Measurements from ENCODE around the gene LRRC4C. TPM values are rescaled to one million over a fixed set of nuclear protein-coding genes. Genes with fewer than 3 reads are reported as not detected.

The LRRC4C gene
- total RNA-seq, 6 donors from 2014 or later, result 0.37 to 1.2 (median 1.0) TPM; not detected in 2

- Histone ChIP-seq H3K4me3 (no peak overlapping the region), H3K36me3 (no peaks in the 10 kb centered on the region), H3K27me3 (no peaks in the 10 kb centered on the region), H3K4me1 (peaks cover 0 to 6% (median 0%) of the 10 kb centered on the region in 4 donors), H3K27ac (no peak overlapping the region), H3K9me3 (no peaks in the 10 kb centered on the region)
- 21 to 24% methylated on average over 4 of the region's 4 CpGs for WGBS, 2 donors
- ATAC-seq (ENCODE audit: low FRiP score in 2 of 2) (no peak), DNase-seq (no peak)
- TF ChIP-seq POLR2AphosphoS5 (IDR thresholded peaks at IDR 0.05) (no peak), POLR2A (IDR thresholded peaks at IDR 0.05) (no peak), CTCF (IDR thresholded peaks at IDR 0.05) (no peak), EP300 (IDR thresholded peaks at IDR 0.05) (no peak)
These were observed 59.3 kb downstream of the LRRC4C start for GRCh38 chr11:41400124-41400523.

- Histone ChIP-seq H3K27me3 (no peaks in the 10 kb centered on the region), H3K4me1 (peaks cover 0 to 6% (median 0%) of the 10 kb centered on the region in 4 donors), H3K4me3 (no peak overlapping the region), H3K9me3 (no peaks in the 10 kb centered on the region), H3K27ac (no peak overlapping the region), H3K36me3 (no peaks in the 10 kb centered on the region)
- TF ChIP-seq CTCF (IDR thresholded peaks at IDR 0.05) (no peak), POLR2AphosphoS5 (IDR thresholded peaks at IDR 0.05) (no peak), POLR2A (IDR thresholded peaks at IDR 0.05) (no peak), EP300 (IDR thresholded peaks at IDR 0.05) (no peak)
- 39 to 60% methylated on average over 2 of the region's 2 CpGs for WGBS, 2 donors
- ATAC-seq (ENCODE audit: low FRiP score in 2 of 2) (no peak), DNase-seq (no peak)
These were observed 60.1 kb downstream of the LRRC4C start for GRCh38 chr11:41399323-41399722.

GRCh38 chr11:41398175-41398574, 61.3 kb downstream of the LRRC4C start:
- H3K4me1 ChIP-seq, result peaks cover 0 to 6% (median 0%) of the 10 kb centered on the region in 4 donors
- H3K27me3 ChIP-seq, result no peaks in the 10 kb centered on the region
- no peaks in the 10 kb centered on the region for H3K36me3 ChIP-seq
- ATAC-seq (ENCODE audit: low FRiP score in 2 of 2) (peak; percentile 38 to 79), DNase-seq (no peak)
- H3K27ac ChIP-seq, result no peak overlapping the region
- H3K9me3 ChIP-seq, result no peaks in the 10 kb centered on the region
- 50 to 65% methylated on average over 3 of the region's 3 CpGs for WGBS, 2 donors
- no peak for TF ChIP-seq CTCF (IDR thresholded peaks at IDR 0.05)
- TF ChIP-seq EP300 (IDR thresholded peaks at IDR 0.05), result peak in 2 of 4 donors; percentile 28 to 66
- TF ChIP-seq POLR2A (IDR thresholded peaks at IDR 0.05), result no peak
- H3K4me3 ChIP-seq, result no peak overlapping the region

- Histone ChIP-seq H3K4me3 (no peak overlapping the region), H3K27me3 (no peaks in the 10 kb centered on the region)
These were observed 64.8 kb downstream of the LRRC4C start for GRCh38 chr11:41394521-41395195.

More at GRCh38 chr11:41394521-41395195, 64.8 kb downstream of the LRRC4C start:
- H3K27ac ChIP-seq, result no peak overlapping the region
- no peaks in the 10 kb centered on the region for H3K9me3 ChIP-seq
- no peak for DNase-seq
- ATAC-seq (ENCODE audit: low FRiP score in 2 of 2), result no peak
- no peaks in the 10 kb centered on the region for H3K36me3 ChIP-seq
- no peak for TF ChIP-seq POLR2AphosphoS5 (IDR thresholded peaks at IDR 0.05)
- no peak for TF ChIP-seq CTCF (IDR thresholded peaks at IDR 0.05)
- no peak for TF ChIP-seq POLR2A (IDR thresholded peaks at IDR 0.05)
- no peak for TF ChIP-seq EP300 (IDR thresholded peaks at IDR 0.05)
- peaks cover 0 to under 1% (median 0%) of the 10 kb centered on the region in 4 donors for H3K4me1 ChIP-seq
- 54% methylated on average over 4 of the region's 4 CpGs for WGBS, 2 donors
